ENCODE measurements around the gene KLHL29.

DNA sequence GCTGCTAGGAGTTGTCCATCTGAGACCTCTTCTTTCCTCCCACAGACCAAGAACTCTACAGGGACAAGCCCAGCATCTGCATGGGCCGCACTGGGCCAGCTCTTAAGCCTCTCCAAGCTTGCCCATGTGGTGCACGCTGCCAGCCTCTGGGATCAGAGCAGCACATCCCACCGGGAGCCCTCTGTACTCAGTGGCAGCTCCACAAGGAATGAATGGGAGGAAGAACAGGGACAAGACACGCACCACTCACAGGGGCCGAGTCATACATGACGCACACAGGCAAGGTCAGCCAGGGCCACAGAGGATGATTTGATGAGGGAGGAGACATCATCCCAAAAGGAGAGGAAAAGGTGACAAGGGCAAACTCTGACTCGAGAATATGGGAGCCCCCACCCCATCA, 268.3 kb downstream of the KLHL29 start:
- TF ChIP-seq, protein P1, sequence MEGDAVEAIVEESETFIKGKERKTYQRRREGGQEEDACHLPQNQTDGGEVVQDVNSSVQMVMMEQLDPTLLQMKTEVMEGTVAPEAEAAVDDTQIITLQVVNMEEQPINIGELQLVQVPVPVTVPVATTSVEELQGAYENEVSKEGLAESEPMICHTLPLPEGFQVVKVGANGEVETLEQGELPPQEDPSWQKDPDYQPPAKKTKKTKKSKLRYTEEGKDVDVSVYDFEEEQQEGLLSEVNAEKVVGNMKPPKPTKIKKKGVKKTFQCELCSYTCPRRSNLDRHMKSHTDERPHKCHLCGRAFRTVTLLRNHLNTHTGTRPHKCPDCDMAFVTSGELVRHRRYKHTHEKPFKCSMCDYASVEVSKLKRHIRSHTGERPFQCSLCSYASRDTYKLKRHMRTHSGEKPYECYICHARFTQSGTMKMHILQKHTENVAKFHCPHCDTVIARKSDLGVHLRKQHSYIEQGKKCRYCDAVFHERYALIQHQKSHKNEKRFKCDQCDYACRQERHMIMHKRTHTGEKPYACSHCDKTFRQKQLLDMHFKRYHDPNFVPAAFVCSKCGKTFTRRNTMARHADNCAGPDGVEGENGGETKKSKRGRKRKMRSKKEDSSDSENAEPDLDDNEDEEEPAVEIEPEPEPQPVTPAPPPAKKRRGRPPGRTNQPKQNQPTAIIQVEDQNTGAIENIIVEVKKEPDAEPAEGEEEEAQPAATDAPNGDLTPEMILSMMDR (conservative IDR thresholded peaks at IDR 0.05; ENCODE audit: low read depth in 2 of 2), result no peak
- TF ChIP-seq EZH2phosphoT487 (IDR thresholded peaks at IDR 0.05; ENCODE audit: unreplicated experiment) (no peak), EZH2 (IDR thresholded peaks at IDR 0.05; ENCODE audit: low read depth, unreplicated experiment) (no peak), JUNB (IDR thresholded peaks at IDR 0.05; ENCODE audit: unreplicated experiment) (no peak)
